Left forelimb (tissue), 1 donor: Measurements from ENCODE around the gene WBP1.
A peak's percentile ranks its signal among the peaks of the same experiment; 100 is the strongest.
"Not testable (repeated sequence)": the region's sequence is repeated elsewhere in the genome, so short reads cannot be mapped to it uniquely, and the experiment has no call there.

Source experiments
- DNase-seq: peaks from one replicate; pipeline ENCODE4 v3.0.0-alpha.2; 2018; ENCODE audit warnings: low spot score

Gene WBP1

DNA sequence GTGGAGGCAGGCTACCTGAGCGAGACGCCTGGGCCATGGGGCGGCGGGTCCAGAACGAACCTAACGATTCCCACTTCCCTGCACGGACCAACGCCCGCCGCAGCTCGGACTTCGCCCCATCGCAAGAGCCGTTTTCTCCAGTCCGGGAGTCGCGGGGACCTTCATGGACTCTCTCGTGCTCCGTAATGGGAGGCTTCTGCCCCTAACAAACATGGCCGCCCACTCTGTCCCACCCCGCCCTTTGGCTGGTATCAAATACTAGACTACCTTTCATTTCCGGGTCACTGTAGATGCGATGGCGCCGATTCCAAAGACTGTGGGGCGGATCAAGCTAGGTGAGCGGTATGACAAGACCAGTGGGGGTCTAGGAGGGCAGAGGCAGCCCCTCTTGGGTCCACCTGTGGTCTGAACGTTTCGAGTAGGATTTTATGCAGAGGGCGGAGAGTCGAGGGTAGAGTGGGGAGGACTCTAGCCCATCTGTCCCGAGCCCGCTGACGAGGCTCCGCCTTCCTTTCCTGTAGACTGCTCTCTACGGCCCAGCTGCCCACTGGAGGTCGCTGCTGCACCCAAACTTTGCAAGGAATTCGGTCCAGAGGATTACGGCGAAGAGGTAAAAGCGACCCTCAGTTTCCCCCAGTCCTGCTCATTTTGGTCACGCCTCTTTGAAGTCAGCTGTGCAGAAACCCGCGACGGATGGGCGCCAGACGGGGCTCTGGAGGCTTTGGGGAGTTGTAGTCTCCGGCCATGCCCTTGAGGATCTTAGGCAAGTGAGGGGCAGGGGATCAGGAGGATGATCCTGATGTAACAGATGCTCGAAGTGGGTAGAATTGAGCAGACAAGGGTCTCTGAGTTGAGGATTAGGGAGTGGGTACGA, 24.8 kb downstream of the WBP1 start, which contains the start of the genes CCDC142 and TTC31:
TSS of gene CCDC142 (minus strand) at position 198 of the 874 bp plus-strand sequence. CDS start at position 37, 161 bp downstream.
TSS of gene TTC31 (plus strand) at position 281 of the 874 bp plus-strand sequence. CDS start at position 296, 15 bp downstream.
- DNase-seq, result peak; percentile 96

- DNase-seq, result not testable (repeated sequence)
Measured at GRCh38 chr2:74483675-74484164, 25.5 kb downstream of the WBP1 start.

DNA sequence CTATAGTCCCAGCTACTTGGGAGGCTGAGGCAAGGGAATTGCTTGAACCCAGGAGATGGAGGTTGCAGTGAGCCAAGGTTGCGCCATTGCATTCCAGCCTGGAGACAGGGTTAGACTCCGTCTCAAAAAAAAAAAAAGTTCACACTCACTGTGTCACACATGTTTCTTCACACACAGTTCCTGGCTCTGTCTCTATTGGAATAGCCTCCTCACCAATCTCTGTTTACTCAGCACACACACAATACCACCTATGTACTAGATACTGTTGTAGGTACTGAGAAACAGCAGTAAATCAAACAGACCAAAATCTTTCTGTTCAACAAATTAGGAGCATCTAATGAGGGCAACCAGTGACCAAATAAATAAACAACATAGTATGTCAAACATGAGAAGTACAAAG, 27.9 kb downstream of the WBP1 start:
- DNase-seq, result no peak

GRCh38 chr2:74488643-74489481, 30.6 kb downstream of the WBP1 start:
- no peak for DNase-seq

- no peak for DNase-seq
Measured at GRCh38 chr2:74489906-74490305, 31.7 kb downstream of the WBP1 start.

GRCh38 chr2:74491648-74492544, 33.7 kb downstream of the WBP1 start:
- no peak for DNase-seq

- DNase-seq, result no peak
Measured at GRCh38 chr2:74493546-74493945, 35.3 kb downstream of the WBP1 start.

DNA sequence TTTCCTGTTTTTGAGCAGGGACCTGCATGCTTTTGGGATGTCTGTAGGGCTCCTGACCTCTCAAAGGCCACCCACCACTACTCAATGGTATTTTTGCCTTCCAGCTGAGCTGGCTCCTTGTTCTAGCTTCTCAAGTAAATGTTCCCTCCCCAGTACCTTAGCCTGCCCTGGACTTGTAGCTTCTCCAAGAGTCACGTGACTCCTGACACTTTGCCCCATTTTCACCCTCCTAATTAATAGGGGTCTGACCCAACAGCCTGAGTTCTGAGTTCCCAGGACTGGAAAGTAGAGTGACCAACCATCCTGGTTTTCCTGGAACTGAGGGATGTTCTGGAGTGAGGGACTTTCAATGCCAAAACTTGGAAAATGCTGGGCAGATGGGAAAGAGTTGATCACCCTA, 37.2 kb downstream of the WBP1 start:
- no peak for DNase-seq

- DNase-seq, result no peak
Measured at GRCh38 chr2:74496997-74497776, 38.9 kb downstream of the WBP1 start.

DNA sequence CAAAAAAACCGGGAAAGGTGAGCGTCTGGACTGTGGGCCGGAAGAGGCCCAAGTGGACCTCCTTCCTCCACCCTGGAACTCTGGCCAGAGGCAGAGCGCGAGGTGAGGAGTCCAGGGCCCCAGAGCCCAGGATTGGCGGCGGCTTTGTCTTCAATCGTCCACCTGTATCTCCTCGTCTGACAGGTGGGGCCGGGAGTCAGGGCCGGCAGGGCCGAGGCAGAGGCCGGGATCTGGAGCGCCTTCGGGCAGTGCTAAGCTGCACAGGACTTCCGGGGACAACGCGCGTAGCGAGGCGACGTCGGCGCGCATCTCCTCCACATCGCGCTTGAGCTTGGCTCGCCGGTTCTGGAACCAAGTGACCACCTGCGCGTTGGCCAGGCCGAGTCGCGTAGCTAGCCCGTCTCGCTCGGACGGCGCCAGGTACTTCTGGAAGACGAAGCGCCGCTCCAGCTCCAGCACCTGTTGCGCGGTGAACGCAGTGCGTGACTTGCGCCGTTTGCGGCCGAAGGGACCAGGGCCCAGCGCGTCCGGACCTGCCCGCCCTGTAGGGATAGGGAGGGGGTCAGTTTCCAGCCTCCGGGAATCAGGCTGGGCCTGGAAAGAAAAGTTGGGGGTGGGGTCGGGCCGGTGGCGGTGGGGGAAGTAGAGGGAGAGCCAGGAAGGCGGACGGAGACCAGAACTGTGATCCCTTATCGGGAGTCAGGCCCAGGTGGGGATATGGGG, 39.7 kb downstream of the WBP1 start:
- no peak for DNase-seq

DNA sequence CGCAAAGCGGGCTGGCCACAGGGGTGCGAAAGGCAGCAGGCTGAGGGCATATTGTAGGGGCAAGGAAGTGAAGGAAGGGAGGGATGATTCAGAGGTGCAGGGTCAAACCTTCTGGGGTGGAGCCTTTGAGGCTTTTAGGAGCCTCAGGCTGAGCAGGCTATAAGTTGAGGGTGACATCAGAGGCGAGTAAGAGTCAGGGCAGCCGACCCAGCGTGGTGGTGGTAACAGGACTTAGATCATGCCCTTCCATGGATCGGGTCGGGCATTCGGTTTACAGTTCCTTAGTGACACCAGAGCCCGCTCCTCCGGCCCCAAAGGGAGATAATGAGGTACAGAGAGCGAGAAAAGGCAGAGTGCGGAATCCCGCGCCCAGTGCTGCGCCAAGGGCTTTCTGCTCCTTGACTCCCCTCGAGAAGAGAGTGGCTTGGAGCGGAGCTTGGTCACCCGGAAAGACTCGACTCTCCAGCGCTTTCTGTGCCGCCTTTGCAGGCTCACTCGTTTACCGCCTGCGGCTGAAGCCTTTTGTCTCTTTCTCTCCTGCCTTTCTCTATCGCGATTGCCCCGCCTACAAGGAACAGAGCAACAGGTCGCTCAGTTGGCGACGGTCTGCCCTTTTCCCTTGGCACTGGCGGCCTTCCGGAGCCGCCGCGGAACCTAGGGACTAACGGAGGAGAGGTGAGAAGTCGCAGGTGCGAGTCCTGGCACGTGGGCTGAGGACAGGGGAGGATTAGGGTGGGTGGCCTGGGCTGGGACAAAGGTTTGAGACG, 40.4 kb downstream of the WBP1 start:
- no peak for DNase-seq

- no peak for DNase-seq
Measured at GRCh38 chr2:74499267-74499939, 41.2 kb downstream of the WBP1 start, which contains the start of gene LBX2. LBX2 (minus strand) TSS chr2:74499603; CDS start chr2:74499537, 66 bp downstream.

GRCh38 chr2:74499940-74500577, 41.8 kb downstream of the WBP1 start:
- DNase-seq, result no peak

DNA sequence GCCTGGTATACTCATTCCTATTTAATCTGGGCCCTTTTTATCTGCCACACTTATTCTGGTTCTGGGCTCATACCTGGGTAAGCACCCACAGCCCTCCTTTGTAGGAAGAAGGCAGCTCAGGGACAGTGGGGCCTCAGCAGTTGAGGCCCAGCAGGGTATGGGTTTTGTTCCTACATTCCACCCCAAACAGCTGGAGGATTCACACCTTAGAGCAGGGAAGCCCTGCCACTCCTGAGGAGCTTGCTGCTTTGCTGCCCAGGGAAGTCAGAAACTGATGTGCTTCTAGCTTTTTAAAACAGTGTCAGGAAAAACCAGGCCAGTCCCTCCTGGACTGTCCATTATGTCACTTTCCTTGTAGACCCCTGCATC, 42.3 kb downstream of the WBP1 start:
- DNase-seq, result no peak

- no peak for DNase-seq
Measured at GRCh38 chr2:74501335-74502071, 43.3 kb downstream of the WBP1 start.

DNA sequence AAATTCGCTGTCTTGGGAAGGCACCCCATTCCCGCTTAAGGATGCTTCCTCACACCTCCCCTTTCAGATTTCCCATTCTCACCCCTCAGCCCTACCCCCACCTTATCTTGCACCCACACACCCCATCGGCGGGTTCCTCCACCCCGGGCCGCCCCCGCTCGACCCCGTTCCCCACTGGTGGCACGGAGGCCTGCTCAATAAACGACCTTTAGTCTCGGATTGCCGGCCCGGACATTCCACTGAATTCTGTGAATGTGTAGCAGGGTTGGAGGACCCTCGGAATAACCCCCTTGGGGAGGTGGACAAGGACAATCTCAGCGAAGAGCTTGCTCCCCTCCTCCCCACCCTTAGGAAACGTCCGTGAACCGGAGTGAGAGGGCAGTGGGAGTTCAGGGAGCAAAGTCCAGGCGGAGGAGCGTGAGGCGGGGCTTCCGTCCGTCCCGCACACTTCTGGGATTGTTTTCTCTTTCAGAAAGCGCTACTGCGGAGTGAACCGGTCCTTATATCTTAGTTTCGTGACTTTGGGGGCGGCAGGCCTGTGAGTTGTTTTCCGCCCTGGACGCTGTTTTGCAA, 44.0 kb downstream of the WBP1 start:
- no peak for DNase-seq
